ENCODE measurements around the gene CARD11. TPM values are rescaled to one million over a fixed set of nuclear protein-coding genes. Genes with fewer than 3 reads are reported as not detected.

The CARD11 gene
- total and polyA plus RNA-seq, 12 donors, result 0.61 to 19.3 (median 2.7) TPM

DNA sequence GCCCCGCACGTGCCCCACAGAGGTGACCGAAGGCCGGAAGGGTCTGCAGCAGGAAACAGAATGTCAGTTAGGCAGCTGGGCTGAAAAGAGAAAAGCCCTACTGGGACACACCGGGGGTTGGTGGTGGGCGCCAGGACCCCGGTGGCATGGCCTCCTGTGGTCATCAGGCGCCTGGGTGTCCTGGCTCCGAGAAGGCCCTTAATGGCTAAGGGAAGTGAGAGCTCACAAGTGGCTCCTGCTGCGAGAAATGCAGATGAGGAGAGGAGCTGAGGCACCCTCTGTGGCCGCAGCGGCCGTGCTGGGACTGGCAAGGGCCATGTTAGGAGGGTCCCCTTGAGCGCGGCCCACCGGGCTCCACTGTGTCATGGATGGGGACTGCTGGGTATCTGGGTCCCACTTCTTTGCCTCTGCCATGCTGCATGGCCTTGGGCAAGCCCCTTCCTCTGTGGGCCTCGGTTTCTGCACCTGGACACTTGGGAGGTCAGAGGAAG, 120.3 kb downstream of the CARD11 start:
- TF ChIP-seq, protein P1, sequence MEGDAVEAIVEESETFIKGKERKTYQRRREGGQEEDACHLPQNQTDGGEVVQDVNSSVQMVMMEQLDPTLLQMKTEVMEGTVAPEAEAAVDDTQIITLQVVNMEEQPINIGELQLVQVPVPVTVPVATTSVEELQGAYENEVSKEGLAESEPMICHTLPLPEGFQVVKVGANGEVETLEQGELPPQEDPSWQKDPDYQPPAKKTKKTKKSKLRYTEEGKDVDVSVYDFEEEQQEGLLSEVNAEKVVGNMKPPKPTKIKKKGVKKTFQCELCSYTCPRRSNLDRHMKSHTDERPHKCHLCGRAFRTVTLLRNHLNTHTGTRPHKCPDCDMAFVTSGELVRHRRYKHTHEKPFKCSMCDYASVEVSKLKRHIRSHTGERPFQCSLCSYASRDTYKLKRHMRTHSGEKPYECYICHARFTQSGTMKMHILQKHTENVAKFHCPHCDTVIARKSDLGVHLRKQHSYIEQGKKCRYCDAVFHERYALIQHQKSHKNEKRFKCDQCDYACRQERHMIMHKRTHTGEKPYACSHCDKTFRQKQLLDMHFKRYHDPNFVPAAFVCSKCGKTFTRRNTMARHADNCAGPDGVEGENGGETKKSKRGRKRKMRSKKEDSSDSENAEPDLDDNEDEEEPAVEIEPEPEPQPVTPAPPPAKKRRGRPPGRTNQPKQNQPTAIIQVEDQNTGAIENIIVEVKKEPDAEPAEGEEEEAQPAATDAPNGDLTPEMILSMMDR (IDR thresholded peaks at IDR 0.05), result no peak
- no peak for TF ChIP-seq POLR2A (IDR thresholded peaks at IDR 0.05)
- Histone ChIP-seq H3K4me1 (replicated peaks in 1 of 2) (no peaks in the 10 kb centered on the region), H3K9me3 (replicated peaks in 1 of 3) (no peaks in the 10 kb centered on the region), H3K27me3 (no peaks in the 10 kb centered on the region), H3K27ac (no peak overlapping the region), H3K36me3 (replicated peaks in 1 of 2) (no peaks in the 10 kb centered on the region), H3K4me3 (no peak overlapping the region)
- intact Hi-C loops (cut with DNase I), result no loop called here
- 78 to 90% (median 86%) methylated on average over 4 to 17 of the region's 17 CpGs for WGBS, 4 donors
- no peak for DNase-seq

DNA sequence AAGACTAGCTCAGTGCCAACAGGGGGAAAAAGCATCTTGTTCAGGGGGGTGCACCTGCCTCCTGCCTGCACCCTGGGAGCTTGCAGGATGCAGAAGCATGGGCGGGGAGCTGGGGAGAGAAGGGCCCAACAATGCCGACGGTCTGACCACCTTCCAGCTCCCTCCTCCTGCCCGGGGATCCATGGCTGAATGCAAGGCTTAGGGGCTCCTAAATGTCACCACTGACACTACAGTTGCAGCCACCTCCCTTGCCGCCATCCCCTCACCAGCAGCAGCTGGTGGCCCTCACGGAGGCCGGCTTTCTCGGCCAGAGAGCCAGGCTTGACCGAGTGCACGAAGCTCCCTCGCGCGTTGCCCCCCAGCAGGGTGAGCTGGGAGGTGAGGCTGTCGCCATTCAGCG, 120.8 kb downstream of the CARD11 start:
- H3K27me3 ChIP-seq, result no peaks in the 10 kb centered on the region
- intact Hi-C loops (cut with DNase I), result no loop called here
- H3K4me1 ChIP-seq (replicated peaks in 1 of 2), result no peaks in the 10 kb centered on the region
- H3K27ac ChIP-seq, result no peak overlapping the region
- TF ChIP-seq, protein P1 (IDR thresholded peaks at IDR 0.05), result no peak
- TF ChIP-seq POLR2A (IDR thresholded peaks at IDR 0.05), result no peak
- no peaks in the 10 kb centered on the region for H3K36me3 ChIP-seq (replicated peaks in 1 of 2)
- H3K9me3 ChIP-seq (replicated peaks in 1 of 3), result no peaks in the 10 kb centered on the region
- H3K4me3 ChIP-seq, result no peak overlapping the region
- WGBS, 4 donors, result 69 to 87% (median 79%) methylated on average over 6 to 15 of the region's 15 CpGs
- DNase-seq, result no peak

DNA sequence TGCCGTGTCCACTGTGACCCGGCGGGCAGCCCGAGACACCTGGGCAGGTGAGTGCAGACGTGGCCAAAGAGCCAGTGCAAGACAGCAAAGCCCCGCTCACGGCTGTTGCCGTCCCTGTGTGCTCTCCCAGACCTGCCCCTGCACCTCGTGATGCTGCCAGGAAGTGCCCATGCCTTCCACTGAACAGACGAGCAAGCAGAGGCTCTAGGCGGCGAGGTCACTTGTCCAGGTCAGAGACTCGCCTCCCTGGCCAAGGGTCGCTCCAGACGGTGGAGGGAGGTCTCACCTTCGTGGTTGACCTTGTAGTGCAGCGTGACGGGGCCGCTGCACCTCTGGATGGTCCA, 121.3 kb downstream of the CARD11 start:
- H3K4me3 ChIP-seq, result no peak overlapping the region
- WGBS, 4 donors, result 58 to 100% (median 74%) methylated on average over 1 to 19 of the region's 19 CpGs
- H3K27ac ChIP-seq, result no peak overlapping the region
- TF ChIP-seq, protein P1 (IDR thresholded peaks at IDR 0.05), result no peak
- TF ChIP-seq POLR2A (IDR thresholded peaks at IDR 0.05), result no peak
- no peaks in the 10 kb centered on the region for H3K36me3 ChIP-seq (replicated peaks in 1 of 2)
- intact Hi-C loops (cut with DNase I), result no loop called here
- H3K9me3 ChIP-seq (replicated peaks in 1 of 3), result no peaks in the 10 kb centered on the region
- no peaks in the 10 kb centered on the region for H3K27me3 ChIP-seq
- no peak for DNase-seq
- H3K4me1 ChIP-seq (replicated peaks in 1 of 2), result no peaks in the 10 kb centered on the region

DNA sequence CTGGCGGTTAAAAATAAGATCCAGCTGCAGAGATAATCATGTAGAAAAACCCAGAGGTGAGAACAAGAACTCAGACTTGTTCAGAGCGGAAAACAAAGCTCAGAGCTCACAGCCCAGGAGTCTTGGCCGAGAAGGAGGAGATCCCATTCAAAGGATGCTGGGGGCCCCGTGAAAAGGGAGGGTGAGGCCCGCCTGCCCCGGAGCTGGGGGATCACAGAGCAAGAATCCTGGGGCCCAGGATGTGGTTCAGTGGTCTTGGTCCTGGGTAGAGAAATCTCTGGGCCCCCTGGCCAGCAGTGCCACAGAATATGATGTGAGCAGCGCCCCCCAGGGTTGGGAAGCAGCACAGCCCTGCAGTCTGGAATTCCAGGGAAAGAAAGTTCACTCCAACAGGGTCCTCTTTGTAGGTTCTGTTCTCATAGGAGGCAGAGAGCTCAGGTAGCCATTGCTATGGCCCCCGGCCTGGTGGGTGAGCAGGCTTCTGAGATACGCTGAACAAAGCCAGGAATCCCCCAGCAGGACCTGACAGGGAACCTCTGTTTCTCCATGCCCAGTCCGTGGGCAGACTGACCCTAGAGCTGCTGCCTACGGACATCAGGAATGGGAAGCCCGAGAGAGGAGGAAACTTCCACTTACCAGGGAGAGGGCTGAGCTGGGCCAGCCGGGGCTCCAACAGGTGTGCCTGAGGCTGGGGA, 121.9 kb downstream of the CARD11 start:
- H3K9me3 ChIP-seq (replicated peaks in 1 of 3), result no peaks in the 10 kb centered on the region

More for the DNA sequence above, 121.9 kb downstream of the CARD11 start:
- Histone ChIP-seq H3K27me3 (no peaks in the 10 kb centered on the region), H3K27ac (no peak overlapping the region), H3K4me1 (replicated peaks in 1 of 2) (no peaks in the 10 kb centered on the region), H3K4me3 (no peak overlapping the region), H3K36me3 (replicated peaks in 1 of 2) (no peaks in the 10 kb centered on the region)
- 64 to 76% (median 69%) methylated on average over 12 to 13 of the region's 13 CpGs for WGBS, 4 donors
- no peak for TF ChIP-seq POLR2A (IDR thresholded peaks at IDR 0.05)
- TF ChIP-seq, protein P1 (IDR thresholded peaks at IDR 0.05), result no peak
- no peak for DNase-seq
- intact Hi-C loops (cut with DNase I), result no loop called here
